PFSK-1 (cell line): Measurements from ENCODE around the gene SAMD4B.

ENCODE experiments used
- FOXP2 ChIP-seq: optimal IDR thresholded peaks from 2 replicates; pipeline ENCODE3; 2011; ENCODE audit warnings: borderline replicate concordance, control low read depth, inconsistent platforms; ENCODE audit not compliant: insufficient read depth; ENCODE audit errors: extremely low read length, extremely low read depth
- POLR2AphosphoS5 ChIP-seq: IDR thresholded peaks from 2 replicates; pipeline ENCODE4 v1.6.1; 2012; ENCODE audit warnings: low read depth, mild to moderate bottlenecking, control low read depth, low read length, moderate library complexity
- SIN3A ChIP-seq: IDR thresholded peaks from 2 replicates; pipeline ENCODE4 v1.6.1; 2012; ENCODE audit warnings: mild to moderate bottlenecking, low read length, moderate library complexity, borderline replicate concordance; ENCODE audit not compliant: insufficient read depth
- TAF1 ChIP-seq: IDR thresholded peaks from 2 replicates; pipeline ENCODE4 v1.6.1; 2012; ENCODE audit warnings: low read length, control low read depth, borderline replicate concordance; ENCODE audit not compliant: insufficient read depth
- TF ChIP-seq, protein P1 (sequence below), 2 experiments: IDR thresholded peaks; 2 replicates each; pipeline versions ENCODE4 v1.6.1 to v1.8.0; 2011 to 2012; ENCODE audit warnings: low read depth in 2 of 2, low read length in 2 of 2, control low read depth in 1 of 2, inconsistent platforms in 1 of 2, mild to moderate bottlenecking in 1 of 2, moderate library complexity in 1 of 2; ENCODE audit not compliant: insufficient read depth in 1 of 2

The SAMD4B gene

DNA sequence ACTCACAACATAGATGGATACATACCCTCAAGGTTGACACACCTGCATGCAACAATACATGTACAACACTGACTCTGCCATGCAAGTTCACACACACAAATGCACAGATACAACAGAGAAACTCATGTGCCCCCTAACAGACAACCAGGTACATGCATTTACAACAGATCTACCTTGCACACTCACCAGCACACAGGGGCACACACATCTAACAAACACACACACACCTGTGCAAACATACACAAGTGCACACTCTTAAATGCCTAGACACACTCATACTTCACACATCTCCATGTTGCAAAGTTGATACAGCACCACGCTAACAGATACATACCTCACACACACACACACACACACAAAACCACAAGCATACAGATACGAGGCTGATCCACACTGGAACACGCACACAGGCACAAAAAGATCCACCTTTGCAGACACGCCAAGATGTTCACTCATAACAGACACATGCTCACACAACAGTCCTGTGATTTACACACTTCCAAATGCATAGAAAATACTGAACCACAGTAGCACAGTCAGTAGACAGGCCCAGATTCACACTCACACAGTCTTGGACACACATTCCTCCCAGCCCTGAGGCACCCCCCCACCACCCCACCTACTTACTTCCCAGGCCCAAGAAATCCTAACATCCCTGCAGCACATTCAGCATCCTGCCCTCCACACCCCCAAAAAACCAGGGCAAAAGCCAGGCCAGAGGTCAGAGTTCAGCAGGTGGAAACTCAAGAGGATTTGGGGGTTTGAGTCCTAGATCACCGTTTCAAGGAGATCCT lies 22.9 kb upstream of the SAMD4B start:
- TF ChIP-seq SIN3A (no peak), TAF1 (no peak), POLR2AphosphoS5 (no peak), FOXP2 (no peak)
- TF ChIP-seq, protein P1, sequence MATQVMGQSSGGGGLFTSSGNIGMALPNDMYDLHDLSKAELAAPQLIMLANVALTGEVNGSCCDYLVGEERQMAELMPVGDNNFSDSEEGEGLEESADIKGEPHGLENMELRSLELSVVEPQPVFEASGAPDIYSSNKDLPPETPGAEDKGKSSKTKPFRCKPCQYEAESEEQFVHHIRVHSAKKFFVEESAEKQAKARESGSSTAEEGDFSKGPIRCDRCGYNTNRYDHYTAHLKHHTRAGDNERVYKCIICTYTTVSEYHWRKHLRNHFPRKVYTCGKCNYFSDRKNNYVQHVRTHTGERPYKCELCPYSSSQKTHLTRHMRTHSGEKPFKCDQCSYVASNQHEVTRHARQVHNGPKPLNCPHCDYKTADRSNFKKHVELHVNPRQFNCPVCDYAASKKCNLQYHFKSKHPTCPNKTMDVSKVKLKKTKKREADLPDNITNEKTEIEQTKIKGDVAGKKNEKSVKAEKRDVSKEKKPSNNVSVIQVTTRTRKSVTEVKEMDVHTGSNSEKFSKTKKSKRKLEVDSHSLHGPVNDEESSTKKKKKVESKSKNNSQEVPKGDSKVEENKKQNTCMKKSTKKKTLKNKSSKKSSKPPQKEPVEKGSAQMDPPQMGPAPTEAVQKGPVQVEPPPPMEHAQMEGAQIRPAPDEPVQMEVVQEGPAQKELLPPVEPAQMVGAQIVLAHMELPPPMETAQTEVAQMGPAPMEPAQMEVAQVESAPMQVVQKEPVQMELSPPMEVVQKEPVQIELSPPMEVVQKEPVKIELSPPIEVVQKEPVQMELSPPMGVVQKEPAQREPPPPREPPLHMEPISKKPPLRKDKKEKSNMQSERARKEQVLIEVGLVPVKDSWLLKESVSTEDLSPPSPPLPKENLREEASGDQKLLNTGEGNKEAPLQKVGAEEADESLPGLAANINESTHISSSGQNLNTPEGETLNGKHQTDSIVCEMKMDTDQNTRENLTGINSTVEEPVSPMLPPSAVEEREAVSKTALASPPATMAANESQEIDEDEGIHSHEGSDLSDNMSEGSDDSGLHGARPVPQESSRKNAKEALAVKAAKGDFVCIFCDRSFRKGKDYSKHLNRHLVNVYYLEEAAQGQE (IDR thresholded peaks at IDR 0.05; ENCODE audit: insufficient read depth in 1 of 2, low read depth in 2 of 2, low read length in 2 of 2), result no peak

DNA sequence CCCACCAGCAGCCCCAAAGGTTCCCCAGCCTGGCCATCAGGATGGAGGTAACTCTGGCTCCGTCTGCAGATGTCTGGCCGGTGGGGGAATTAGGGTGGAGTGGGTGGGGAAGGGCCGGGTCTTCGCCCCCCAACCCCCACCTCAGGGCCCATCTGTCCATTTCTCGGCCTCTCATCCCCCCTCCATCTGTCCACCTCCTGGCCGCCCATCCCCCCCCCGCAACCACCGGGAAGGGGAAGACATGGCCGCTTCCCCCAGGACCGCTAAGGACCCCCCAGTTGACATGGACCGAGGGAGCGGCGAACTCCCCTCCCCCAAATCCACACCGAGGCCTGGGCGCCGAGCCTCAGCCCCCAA lies 22.4 kb upstream of the SAMD4B start:
- TF ChIP-seq FOXP2, result peak; percentile 1
- TF ChIP-seq TAF1, result no peak

DNA sequence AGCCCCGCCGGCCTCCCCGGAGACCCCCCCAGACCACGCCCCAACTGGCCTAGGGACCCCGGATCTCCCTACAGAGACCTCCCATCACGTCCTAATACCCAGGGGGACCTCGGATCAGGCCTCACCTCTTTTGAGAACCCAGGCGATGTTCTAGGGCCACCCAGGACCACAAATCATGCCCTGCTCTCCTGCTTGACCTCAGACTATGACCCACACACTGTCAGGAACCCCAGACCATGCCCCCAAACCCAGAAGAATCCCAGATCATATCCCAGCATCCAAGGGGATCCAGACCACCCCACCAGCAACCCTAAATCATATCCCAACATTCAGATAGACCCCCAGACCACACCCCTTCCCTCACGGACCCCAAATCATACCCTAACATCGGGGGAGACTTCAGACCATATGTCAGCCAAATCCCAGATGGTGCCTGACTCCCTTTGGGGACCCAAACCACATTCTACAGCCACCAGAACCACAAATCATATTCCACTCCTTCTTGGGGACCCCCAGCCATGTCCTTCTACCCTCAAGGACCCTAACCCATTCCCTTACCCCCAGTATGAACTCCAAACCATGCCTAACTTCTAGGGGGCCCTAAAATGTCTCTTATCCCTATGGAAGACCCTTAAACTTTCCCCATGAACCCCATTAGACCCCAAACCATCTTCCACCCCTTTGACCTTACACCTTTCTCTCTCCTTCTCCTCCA lies 20.9 kb upstream of the SAMD4B start:
- TF ChIP-seq FOXP2 (no peak), POLR2AphosphoS5 (no peak), SIN3A (no peak), TAF1 (no peak)
- TF ChIP-seq, protein P1 (IDR thresholded peaks at IDR 0.05; ENCODE audit: insufficient read depth in 1 of 2, low read depth in 2 of 2, low read length in 2 of 2), result no peak

DNA sequence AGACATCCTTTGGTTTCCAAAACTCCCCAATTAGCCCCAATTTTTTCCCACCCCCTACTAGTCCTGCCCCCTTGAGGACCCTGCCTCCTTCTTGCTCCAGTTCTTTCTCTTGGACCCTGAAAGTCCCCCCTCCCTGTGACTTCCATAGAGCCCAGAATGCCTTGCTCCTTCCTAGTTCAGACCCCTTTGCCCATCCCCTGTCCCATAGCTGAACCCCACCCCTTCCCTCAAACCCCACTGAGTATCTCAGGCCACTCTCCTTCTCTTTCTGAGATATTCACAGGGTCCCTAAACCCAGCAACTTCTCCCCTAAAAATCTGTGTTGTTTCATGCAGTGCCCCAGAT lies 20.4 kb upstream of the SAMD4B start:
- TF ChIP-seq POLR2AphosphoS5 (no peak), TAF1 (no peak), SIN3A (no peak), FOXP2 (no peak)
- TF ChIP-seq, protein P1 (IDR thresholded peaks at IDR 0.05; ENCODE audit: insufficient read depth in 1 of 2, low read depth in 2 of 2, low read length in 2 of 2), result no peak

DNA sequence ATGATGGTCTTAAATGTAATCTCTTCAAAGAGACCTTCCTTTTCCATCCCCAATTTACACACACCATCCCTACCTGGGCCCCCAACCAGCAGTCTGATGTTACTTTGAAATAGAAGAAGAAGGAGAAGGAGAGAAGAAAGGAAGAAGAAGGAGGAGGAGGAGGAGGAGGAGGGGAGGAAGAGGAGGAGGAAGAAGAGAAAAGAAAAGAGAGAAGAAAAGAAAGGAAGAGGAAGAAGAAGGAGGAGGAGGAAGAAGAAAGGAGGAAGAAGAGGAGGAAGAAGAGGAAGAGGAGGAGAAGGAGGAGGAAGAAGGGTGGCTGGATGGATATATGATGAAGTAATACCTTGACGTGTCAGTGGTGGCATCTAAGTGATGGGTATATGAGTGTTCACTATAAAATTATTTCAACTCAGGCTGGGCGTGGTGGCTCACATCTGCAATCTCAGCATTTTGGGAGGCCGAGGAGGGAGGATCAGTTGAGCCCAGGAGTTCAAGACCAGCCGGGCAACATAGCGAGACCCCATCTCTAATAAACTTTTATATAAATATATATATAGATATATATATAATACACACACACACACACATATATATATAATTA lies 17.9 kb upstream of the SAMD4B start:
- TF ChIP-seq, protein P1 (IDR thresholded peaks at IDR 0.05; ENCODE audit: insufficient read depth in 1 of 2, low read depth in 2 of 2, low read length in 2 of 2), result no peak
- no peak for TF ChIP-seq POLR2AphosphoS5
- TF ChIP-seq FOXP2, result no peak
- no peak for TF ChIP-seq SIN3A
- TF ChIP-seq TAF1, result no peak
